ENCODE data around the gene SPRED2.

DNA sequence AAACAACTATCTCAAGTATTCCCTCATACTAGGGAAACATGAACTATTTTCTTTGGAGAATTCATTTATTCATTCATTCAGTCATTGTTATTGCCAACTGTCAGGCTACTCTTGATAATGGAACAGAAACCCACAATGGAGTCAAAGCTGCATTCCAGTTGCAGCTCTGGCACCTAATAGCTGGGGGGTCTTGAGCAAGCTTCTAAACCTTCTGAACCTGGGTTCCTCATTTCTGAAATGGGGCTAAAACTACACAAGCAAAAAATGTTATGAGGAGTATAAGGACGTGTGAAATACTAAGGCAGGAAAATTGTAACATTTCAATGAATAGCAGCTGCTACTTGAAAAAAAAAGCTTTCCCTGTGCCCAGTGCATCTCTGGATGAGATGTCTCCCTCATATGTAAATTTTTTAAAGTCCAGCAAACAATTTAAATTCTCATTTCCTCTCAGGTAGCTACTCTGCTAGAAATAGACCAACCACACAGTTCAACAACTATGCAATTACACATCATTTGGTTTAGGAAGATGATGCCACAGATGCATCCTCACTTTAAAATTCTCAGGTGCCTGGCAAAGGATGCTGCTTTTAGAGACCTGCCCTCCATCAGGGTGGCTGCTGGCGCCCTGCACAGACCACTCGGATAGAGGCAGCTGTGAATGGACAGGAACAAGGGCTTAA, 38.5 kb downstream of the SPRED2 start:
- TF ChIP-seq SP1 (IDR thresholded peaks at IDR 0.05) (no peak), EGR1 (IDR thresholded peaks at IDR 0.05; ENCODE audit: low read depth in 2 of 2) (no peak), TAF1 (conservative IDR thresholded peaks at IDR 0.05) (no peak), CTCF (IDR thresholded peaks at IDR 0.05; ENCODE audit: low read depth, low read length, missing input control) (no peak), GABPA (IDR thresholded peaks at IDR 0.05 in 1 of 2, conservative IDR thresholded peaks at IDR 0.05 in 1 of 2) (no peak)
- TF ChIP-seq, protein P1, sequence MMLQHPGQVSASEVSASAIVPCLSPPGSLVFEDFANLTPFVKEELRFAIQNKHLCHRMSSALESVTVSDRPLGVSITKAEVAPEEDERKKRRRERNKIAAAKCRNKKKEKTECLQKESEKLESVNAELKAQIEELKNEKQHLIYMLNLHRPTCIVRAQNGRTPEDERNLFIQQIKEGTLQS (IDR thresholded peaks at IDR 0.05), result no peak
